Embryonic facial prominence (tissue), 1 donor: ENCODE data around the gene INAVA.
"Not testable (repeated sequence)": the region's sequence is repeated elsewhere in the genome, so short reads cannot be mapped to it uniquely, and the experiment has no call there.

Experiments used
- DNase-seq: peaks from one replicate; pipeline ENCODE4 v3.0.0-alpha.2; 2016; ENCODE audit errors: extremely low spot score

The INAVA gene

GRCh38 chr1:200963888-200964287, 69.2 kb downstream of the INAVA start:
- DNase-seq: not testable (repeated sequence)
